HG02763 (cell line): ENCODE results near the gene KRTAP5-11.
"Not testable (repeated sequence)": the region's sequence is repeated elsewhere in the genome, so short reads cannot be mapped to it uniquely, and the experiment has no call there.

Experiments
- ATAC-seq: cut with Tn5 transposase; IDR thresholded peaks from one replicate; pipeline ENCODE4 v1.9.1; 2021; ENCODE audit warnings: mild to moderate bottlenecking, moderate library complexity; ENCODE audit not compliant: unreplicated experiment

Gene KRTAP5-11

DNA sequence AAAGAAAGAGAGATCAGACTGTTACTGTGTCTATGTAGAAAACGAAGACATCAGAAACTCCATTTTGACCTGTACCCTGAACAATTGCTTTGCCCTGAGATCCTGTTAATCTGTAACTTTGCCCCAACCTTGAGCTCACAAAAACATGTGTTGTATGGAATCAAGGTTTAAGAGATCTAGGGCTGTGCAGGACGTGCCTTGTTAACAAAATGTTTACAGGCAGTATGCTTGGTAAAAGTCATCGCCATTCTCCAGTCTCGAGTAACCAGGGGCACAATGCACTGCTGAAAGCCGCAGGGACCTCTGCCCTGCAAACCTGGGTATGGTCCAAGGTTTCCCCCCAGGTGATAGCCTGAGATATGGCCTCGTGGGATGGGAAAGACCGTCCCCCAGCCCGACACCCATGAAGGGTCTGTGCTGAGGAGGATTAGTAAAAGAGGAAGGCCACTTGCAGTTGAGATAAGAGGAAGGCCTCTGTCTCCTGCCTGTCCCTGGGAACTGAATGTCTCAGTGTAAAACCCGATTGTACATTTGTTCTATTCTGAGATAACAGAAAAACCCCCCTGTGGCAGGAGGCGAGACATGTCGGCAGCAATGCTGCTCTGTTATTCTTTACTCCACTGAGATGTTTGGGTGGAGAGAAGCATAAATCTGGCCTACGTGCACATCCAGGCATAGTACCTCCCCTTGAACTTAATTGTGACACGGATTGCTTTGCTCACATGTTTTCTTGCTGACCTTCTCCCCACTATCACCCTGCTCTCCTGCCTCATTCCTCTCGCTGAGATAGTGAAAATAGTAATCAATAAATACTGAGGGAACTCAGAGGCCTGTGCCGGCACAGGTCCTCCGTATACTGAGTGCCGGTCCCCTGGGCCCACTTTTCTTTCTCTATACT, 47.7 kb downstream of the KRTAP5-11 start:
- ATAC-seq, result not testable (repeated sequence)

DNA sequence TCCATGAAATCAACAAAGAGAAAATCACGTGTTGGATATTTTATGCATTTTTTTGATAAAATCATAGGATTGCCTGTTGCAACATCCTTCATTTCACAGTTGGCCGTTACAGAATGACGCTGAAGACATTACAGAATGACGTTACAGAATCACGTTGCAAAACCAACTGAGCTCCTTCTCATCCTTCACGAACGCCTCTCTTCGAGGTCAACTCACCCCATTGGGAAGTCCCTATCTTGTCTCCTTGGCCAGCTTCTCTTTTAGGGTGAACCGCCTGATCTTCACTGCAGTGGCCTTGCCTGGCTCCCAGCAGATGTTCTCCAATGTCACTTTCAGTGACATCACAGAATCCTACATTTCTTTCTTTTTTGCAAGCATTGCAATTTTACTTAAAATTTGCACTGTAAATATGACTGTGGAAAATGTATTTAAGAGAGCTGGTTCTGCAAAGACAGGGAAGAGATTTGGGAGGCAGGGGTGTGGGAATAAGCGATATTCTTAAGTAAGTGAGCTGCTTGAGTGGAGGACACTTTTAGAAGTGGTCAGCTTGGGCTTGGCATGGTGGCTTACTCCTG, 50.6 kb downstream of the KRTAP5-11 start:
- ATAC-seq, result no peak
